Mucosa of rectum (tissue), 2 donors: ENCODE results near the gene PRPF6.
"Not testable (repeated sequence)": the region's sequence is repeated elsewhere in the genome, so short reads cannot be mapped to it uniquely, and the experiment has no call there.

ENCODE experiments used
- H3K27ac ChIP-seq, 2 donors: one replicate each; pipeline ENCODE4 v1.7.0; 2013; ENCODE audit warnings: inconsistent platforms in 2 of 2, low read depth in 2 of 2, low read length in 2 of 2
- H3K27me3 ChIP-seq, 2 donors: one replicate each; pipeline ENCODE4 v1.7.0; 2013; ENCODE audit warnings: low read length in 2 of 2; ENCODE audit not compliant: control insufficient read depth in 2 of 2, insufficient read depth in 2 of 2
- H3K36me3 ChIP-seq, 2 donors: one replicate each; pipeline ENCODE4 v1.7.0; 2013; ENCODE audit warnings: low read length in 2 of 2; ENCODE audit not compliant: control insufficient read depth in 2 of 2, insufficient read depth in 2 of 2
- H3K4me1 ChIP-seq, 2 donors: one replicate each; pipeline ENCODE4 v1.7.0; 2013; ENCODE audit warnings: low read length in 2 of 2, mild to moderate bottlenecking in 1 of 2; ENCODE audit not compliant: control insufficient read depth in 2 of 2, insufficient read depth in 2 of 2
- H3K4me3 ChIP-seq, 2 donors: one replicate each; pipeline ENCODE4 v1.7.0; 2013; ENCODE audit warnings: low read length in 2 of 2
- H3K9ac ChIP-seq, 2 donors: one replicate each; pipeline ENCODE4 v1.7.0; 2013; ENCODE audit warnings: low read length in 2 of 2, low read depth in 1 of 2, mild to moderate bottlenecking in 1 of 2
- H3K9me3 ChIP-seq, 2 donors: one replicate each; pipeline ENCODE4 v1.7.0; 2013; ENCODE audit warnings: low read length in 2 of 2; ENCODE audit not compliant: control insufficient read depth in 2 of 2
- donor health status: healthy.
- donor health status: Normal muscosa, but diverticular disease.

Gene PRPF6

GRCh38 chr20:63960654-63961621 is 20.0 kb upstream of the PRPF6 start:
- H3K9ac ChIP-seq, H3K27me3 ChIP-seq, H3K4me3 ChIP-seq, H3K27ac ChIP-seq, H3K36me3 ChIP-seq, H3K9me3 ChIP-seq: not testable (repeated sequence)
- peaks cover 4 to 12% of the 10 kb centered on the region in 2 donors for H3K4me1 ChIP-seq

GRCh38 chr20:63961664-63962425 is 19.1 kb upstream of the PRPF6 start:
- H3K4me1 ChIP-seq, result peaks cover 4 to 11% of the 10 kb centered on the region in 2 donors
- peaks cover 0 to 10% of the 10 kb centered on the region in 2 donors for H3K36me3 ChIP-seq
- no peak overlapping the region for H3K9ac ChIP-seq

GRCh38 chr20:63962426-63963347 is 18.2 kb upstream of the PRPF6 start:
- H3K9ac ChIP-seq, result no peak overlapping the region
- H3K36me3 ChIP-seq, result peaks cover 0 to 10% of the 10 kb centered on the region in 2 donors

More at GRCh38 chr20:63961664-63962425, 19.1 kb upstream of the PRPF6 start:
- no peaks in the 10 kb centered on the region for H3K9me3 ChIP-seq
- H3K4me3 ChIP-seq, result no peak overlapping the region
- no peaks in the 10 kb centered on the region for H3K27me3 ChIP-seq
- H3K27ac ChIP-seq, result no peak overlapping the region

GRCh38 chr20:63963348-63963741 is 17.6 kb upstream of the PRPF6 start:
- Histone ChIP-seq H3K27me3 (no peaks in the 10 kb centered on the region), H3K9me3 (no peaks in the 10 kb centered on the region), H3K4me3 (no peak overlapping the region), H3K36me3 (peaks cover 0 to 10% of the 10 kb centered on the region in 2 donors), H3K27ac (no peak overlapping the region), H3K4me1 (no peaks in the 10 kb centered on the region), H3K9ac (no peak overlapping the region)

More at GRCh38 chr20:63962426-63963347, 18.2 kb upstream of the PRPF6 start:
- Histone ChIP-seq H3K4me1 (peaks cover 0 to 4% of the 10 kb centered on the region in 2 donors), H3K27me3 (no peaks in the 10 kb centered on the region), H3K9me3 (no peaks in the 10 kb centered on the region), H3K4me3 (no peak overlapping the region), H3K27ac (no peak overlapping the region)

GRCh38 chr20:63963784-63964301 is 17.1 kb upstream of the PRPF6 start:
- peaks cover 0 to 5% of the 10 kb centered on the region in 2 donors for H3K4me1 ChIP-seq
- peaks cover 0 to 10% of the 10 kb centered on the region in 2 donors for H3K36me3 ChIP-seq
- H3K27ac ChIP-seq, result no peak overlapping the region
- H3K4me3 ChIP-seq, result no peak overlapping the region
- H3K9ac ChIP-seq, result no peak overlapping the region
- H3K9me3 ChIP-seq, result no peaks in the 10 kb centered on the region
- H3K27me3 ChIP-seq, result peaks cover 0 to under 1% of the 10 kb centered on the region in 2 donors

- H3K4me3 ChIP-seq, result no peak overlapping the region
- H3K36me3 ChIP-seq, result peaks cover 0 to 10% of the 10 kb centered on the region in 2 donors
- H3K27ac ChIP-seq, result no peak overlapping the region
- H3K4me1 ChIP-seq, result peaks cover 0 to 9% of the 10 kb centered on the region in 2 donors
- H3K27me3 ChIP-seq, result peaks cover 0 to 3% of the 10 kb centered on the region in 2 donors
- no peaks in the 10 kb centered on the region for H3K9me3 ChIP-seq
- H3K9ac ChIP-seq, result no peak overlapping the region
These were observed 16.5 kb upstream of the PRPF6 start for GRCh38 chr20:63964412-63964811.

GRCh38 chr20:63966172-63966943 is 14.6 kb upstream of the PRPF6 start:
- no peak overlapping the region for H3K9ac ChIP-seq
- peaks cover 0 to 9% of the 10 kb centered on the region in 2 donors for H3K36me3 ChIP-seq
- peaks cover 7 to 8% of the 10 kb centered on the region in 2 donors for H3K27me3 ChIP-seq
- H3K4me3 ChIP-seq, result no peak overlapping the region
- no peaks in the 10 kb centered on the region for H3K9me3 ChIP-seq
- H3K4me1 ChIP-seq, result peaks cover 0 to 9% of the 10 kb centered on the region in 2 donors
- H3K27ac ChIP-seq, result no peak overlapping the region

GRCh38 chr20:63966944-63967322 is 14.0 kb upstream of the PRPF6 start:
- H3K9ac ChIP-seq, result no peak overlapping the region
- H3K4me3 ChIP-seq, result no peak overlapping the region
- H3K27me3 ChIP-seq, result peaks cover 7 to 8% of the 10 kb centered on the region in 2 donors
- no peak overlapping the region for H3K27ac ChIP-seq
- no peaks in the 10 kb centered on the region for H3K9me3 ChIP-seq
- peaks cover 0 to 7% of the 10 kb centered on the region in 2 donors for H3K36me3 ChIP-seq
- peaks cover 0 to 9% of the 10 kb centered on the region in 2 donors for H3K4me1 ChIP-seq
